Stimulated activated CD4-positive, alpha-beta T cell treated with anti-CD3 and anti-CD28 coated beads, Interleukin-2, amount 100 ng/mL, for 48 hours (primary cell): ENCODE measurements around the gene PRKRA.
"Not testable (repeated sequence)": the region's sequence is repeated elsewhere in the genome, so short reads cannot be mapped to it uniquely, and the experiment has no call there.

Experiments
- DNase-seq, 2 donors: peaks; one replicate each; pipeline ENCODE4 v3.0.0-alpha.2; 2020

The PRKRA gene

GRCh38 chr2:178457390-178457886, 6.5 kb upstream of the PRKRA start:
- DNase-seq = no peak

- DNase-seq = no peak
Observed at GRCh38 chr2:178455947-178456346, 5.0 kb upstream of the PRKRA start.

- no peak for DNase-seq
Observed at GRCh38 chr2:178452870-178453269, 1.9 kb upstream of the PRKRA start.

- no peak for DNase-seq
Observed at GRCh38 chr2:178452334-178452733, 1.4 kb upstream of the PRKRA start.

GRCh38 chr2:178450524-178450773, 526 bp downstream of the PRKRA start:
- no peak for DNase-seq

- DNase-seq = peak in 1 of 2 donors; percentile 4
Observed at GRCh38 chr2:178449700-178450523, 1.1 kb downstream of the PRKRA start.

GRCh38 chr2:178448968-178449661, 1.9 kb downstream of the PRKRA start:
- DNase-seq = no peak

- no peak for DNase-seq
Observed at GRCh38 chr2:178441426-178441825, 9.5 kb downstream of the PRKRA start.

GRCh38 chr2:178436662-178437061, 14.3 kb downstream of the PRKRA start:
- no peak for DNase-seq

GRCh38 chr2:178429336-178429735, 21.6 kb downstream of the PRKRA start:
- DNase-seq = no peak

GRCh38 chr2:178428396-178428806, 22.6 kb downstream of the PRKRA start:
- no peak for DNase-seq

- no peak for DNase-seq
Observed at GRCh38 chr2:178427458-178427857, 23.5 kb downstream of the PRKRA start.

- no peak for DNase-seq
Observed at GRCh38 chr2:178426388-178426787, 24.6 kb downstream of the PRKRA start.

- DNase-seq = no peak
Observed at GRCh38 chr2:178425255-178425827, 25.6 kb downstream of the PRKRA start.

GRCh38 chr2:178423746-178424145, 27.2 kb downstream of the PRKRA start:
- DNase-seq = not testable (repeated sequence)

GRCh38 chr2:178422097-178422496, 28.9 kb downstream of the PRKRA start:
- no peak for DNase-seq

GRCh38 chr2:178420463-178420999, 30.4 kb downstream of the PRKRA start:
- no peak for DNase-seq

- no peak for DNase-seq
Observed at GRCh38 chr2:178419123-178419522, 31.9 kb downstream of the PRKRA start.

- no peak for DNase-seq
Observed at GRCh38 chr2:178418426-178418825, 32.5 kb downstream of the PRKRA start.

GRCh38 chr2:178417916-178418315, 33.1 kb downstream of the PRKRA start:
- DNase-seq = no peak

- DNase-seq = no peak
Observed at GRCh38 chr2:178415979-178416378, 35.0 kb downstream of the PRKRA start.

GRCh38 chr2:178414266-178415247, 36.4 kb downstream of the PRKRA start:
- peak; percentile 67 to 74 for DNase-seq
